ENCODE measurements around the gene STRADB.
"Not testable (repeated sequence)": the region's sequence is repeated elsewhere in the genome, so short reads cannot be mapped to it uniquely, and the experiment has no call there.

STRADB gene

GRCh38 chr2:201436141-201436540 lies 15.4 kb upstream of the STRADB start:
- TF ChIP-seq BCL6B (tag by site-specific recombination; IDR thresholded peaks at IDR 0.05): no peak
- TF ChIP-seq ZNF169 (tag by site-specific recombination; IDR thresholded peaks at IDR 0.05): no peak
- no peak for TF ChIP-seq ZNF521 (tag by site-specific recombination; IDR thresholded peaks at IDR 0.05)
- TF ChIP-seq ZNF214 (tag by site-specific recombination; IDR thresholded peaks at IDR 0.05; ENCODE audit: borderline replicate concordance): no peak
- TF ChIP-seq KLF1 (tag by site-specific recombination; IDR thresholded peaks at IDR 0.05): no peak
- no peak for TF ChIP-seq ZNF48 (tag by site-specific recombination; IDR thresholded peaks at IDR 0.05)
- no peak for TF ChIP-seq ZNF19 (tag by site-specific recombination; IDR thresholded peaks at IDR 0.05; ENCODE audit: low read depth)
- no peak for TF ChIP-seq ZNF747 (tag by site-specific recombination; IDR thresholded peaks at IDR 0.05)
- TF ChIP-seq ZNF792 (tag by site-specific recombination; IDR thresholded peaks at IDR 0.05): no peak
- no peak for TF ChIP-seq ZFHX2 (tag by site-specific recombination; conservative IDR thresholded peaks at IDR 0.05)
- no peak for TF ChIP-seq KLF9 (tag by site-specific recombination; IDR thresholded peaks at IDR 0.05; ENCODE audit: low read depth)
- no peak for TF ChIP-seq ZNF571 (tag by site-specific recombination; IDR thresholded peaks at IDR 0.05)
- no peak for TF ChIP-seq ZNF596 (tag by site-specific recombination; IDR thresholded peaks at IDR 0.05)

GRCh38 chr2:201439336-201439922 lies 12.1 kb upstream of the STRADB start:
- H3K4me3 ChIP-seq (ENCODE audit: low read depth, low read length); H3K4me1 ChIP-seq (ENCODE audit: control insufficient read depth, insufficient read depth, low read length); H3K9me3 ChIP-seq (ENCODE audit: control insufficient read depth, insufficient read depth, low read depth, low read length); H3K27ac ChIP-seq (ENCODE audit: extremely low read depth, low read depth, low read length); H3K36me3 ChIP-seq (ENCODE audit: control insufficient read depth in 2 of 2, insufficient read depth in 1 of 2, low read length in 2 of 2): not testable (repeated sequence)
- CTCF ChIA-PET: interaction anchor here (0.7 to 1.0 kb wide), 2 partner anchors 12 to 96 kb away, joined by 4 read pairs; partner anchors contain the start of genes STRADB and TRAK2
- POLR2A ChIA-PET: interaction anchor here (1.1 to 1.8 kb wide), 3 partner anchors 12 to 36 kb away, joined by 3 to 8 read pairs (median 5); partner anchors contain the start of genes STRADB and TRAK2
- peak; percentile 71 for TF ChIP-seq ZNF146 (tag by site-specific recombination; IDR thresholded peaks at IDR 0.05)
- TF ChIP-seq ZNF580 (tag by site-specific recombination; IDR thresholded peaks at IDR 0.05): 0 out of 2 replicates have a peak, but pooled peaks have one; percentile 22

More at GRCh38 chr2:201436141-201436540, 15.4 kb upstream of the STRADB start:
- H3K4me1 ChIP-seq (ENCODE audit: control insufficient read depth, insufficient read depth, low read length): peaks cover 6% of the 10 kb centered on the region
- no peaks in the 10 kb centered on the region for H3K36me3 ChIP-seq (ENCODE audit: control insufficient read depth in 2 of 2, insufficient read depth in 1 of 2, low read length in 2 of 2)
- CTCF ChIA-PET: no interaction called here
- no peak overlapping the region for H3K27ac ChIP-seq (ENCODE audit: extremely low read depth, low read depth, low read length)
- H3K9me3 ChIP-seq (ENCODE audit: control insufficient read depth, insufficient read depth, low read depth, low read length): no peaks in the 10 kb centered on the region
- H3K4me3 ChIP-seq (ENCODE audit: low read depth, low read length): no peak overlapping the region
- POLR2A ChIA-PET: no interaction called here

GRCh38 chr2:201440182-201440581 lies 11.4 kb upstream of the STRADB start:
- CTCF ChIA-PET: interaction anchor here (0.7 to 1.3 kb wide), 3 partner anchors 11 to 62 kb away, joined by 3 to 4 read pairs (median 3); partner anchors contain the start of genes STRADB and TRAK2
- Histone ChIP-seq H3K36me3 (ENCODE audit: control insufficient read depth in 2 of 2, insufficient read depth in 1 of 2, low read length in 2 of 2) (no peaks in the 10 kb centered on the region), H3K4me3 (ENCODE audit: low read depth, low read length) (no peak overlapping the region), H3K27ac (ENCODE audit: extremely low read depth, low read depth, low read length) (no peak overlapping the region), H3K9me3 (ENCODE audit: control insufficient read depth, insufficient read depth, low read depth, low read length) (no peaks in the 10 kb centered on the region), H3K4me1 (ENCODE audit: control insufficient read depth, insufficient read depth, low read length) (no peaks in the 10 kb centered on the region)
- POLR2A ChIA-PET: interaction anchor here (1.1 to 1.8 kb wide), 2 partner anchors 11 to 37 kb away, joined by 3 to 8 read pairs; partner anchors contain the start of genes STRADB and TRAK2
- TF ChIP-seq ZNF37A (tag by site-specific recombination; IDR thresholded peaks at IDR 0.05) (no peak), ZNF138 (tag by site-specific recombination; IDR thresholded peaks at IDR 0.05; ENCODE audit: borderline replicate concordance) (no peak), ZNF596 (tag by site-specific recombination; IDR thresholded peaks at IDR 0.05) (no peak), PRDM1 (tag by site-specific recombination; IDR thresholded peaks at IDR 0.05) (no peak), ZNF24 (tag by site-specific recombination; IDR thresholded peaks at IDR 0.05) (no peak), ZBTB21 (tag by site-specific recombination; IDR thresholded peaks at IDR 0.05) (no peak), ZNF248 (tag by site-specific recombination; IDR thresholded peaks at IDR 0.05) (no peak), MZF1 (tag by site-specific recombination; IDR thresholded peaks at IDR 0.05; ENCODE audit: borderline replicate concordance) (no peak), ZNF148 (tag by site-specific recombination; IDR thresholded peaks at IDR 0.05; ENCODE audit: borderline replicate concordance) (no peak), ZSCAN4 (tag by site-specific recombination; IDR thresholded peaks at IDR 0.05) (no peak), ZNF211 (tag by site-specific recombination; IDR thresholded peaks at IDR 0.05; ENCODE audit: low read depth) (no peak), ZNF16 (tag by site-specific recombination; IDR thresholded peaks at IDR 0.05; ENCODE audit: low read depth) (no peak), ZNF10 (tag by site-specific recombination; IDR thresholded peaks at IDR 0.05) (no peak), ZNF626 (tag by site-specific recombination; IDR thresholded peaks at IDR 0.05) (no peak), KLF9 (tag by site-specific recombination; IDR thresholded peaks at IDR 0.05; ENCODE audit: low read depth) (no peak)
